COLO829 (cell line): Measurements from ENCODE around the gene SLC46A1.
A peak's percentile ranks its signal among the peaks of the same experiment; 100 is the strongest.

ENCODE experiments used
- DNase-seq: peaks from one replicate; pipeline ENCODE4 v3.0.0; 2012; ENCODE audit warnings: low spot score

Gene SLC46A1

DNA sequence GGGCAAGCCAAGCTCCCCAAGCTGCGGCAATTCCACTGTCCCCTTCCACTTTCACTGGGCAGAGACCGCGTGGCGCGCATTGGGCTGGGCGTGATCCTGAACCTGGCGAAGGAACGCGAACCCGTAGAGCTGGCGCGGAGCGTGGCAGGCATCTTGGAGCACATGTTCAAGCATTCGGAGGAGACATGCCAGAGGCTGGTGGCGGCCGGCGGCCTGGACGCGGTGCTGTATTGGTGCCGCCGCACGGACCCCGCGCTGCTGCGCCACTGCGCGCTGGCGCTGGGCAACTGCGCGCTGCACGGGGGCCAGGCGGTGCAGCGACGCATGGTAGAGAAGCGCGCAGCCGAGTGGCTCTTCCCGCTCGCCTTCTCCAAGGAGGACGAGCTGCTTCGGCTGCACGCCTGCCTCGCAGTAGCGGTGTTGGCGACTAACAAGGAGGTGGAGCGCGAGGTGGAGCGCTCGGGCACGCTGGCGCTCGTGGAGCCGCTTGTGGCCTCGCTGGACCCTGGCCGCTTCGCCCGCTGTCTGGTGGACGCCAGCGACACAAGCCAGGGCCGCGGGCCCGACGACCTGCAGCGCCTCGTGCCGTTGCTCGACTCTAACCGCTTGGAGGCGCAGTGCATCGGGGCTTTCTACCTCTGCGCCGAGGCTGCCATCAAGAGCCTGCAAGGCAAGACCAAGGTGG, 24.7 kb downstream of the SLC46A1 start:
- no peak for DNase-seq

DNA sequence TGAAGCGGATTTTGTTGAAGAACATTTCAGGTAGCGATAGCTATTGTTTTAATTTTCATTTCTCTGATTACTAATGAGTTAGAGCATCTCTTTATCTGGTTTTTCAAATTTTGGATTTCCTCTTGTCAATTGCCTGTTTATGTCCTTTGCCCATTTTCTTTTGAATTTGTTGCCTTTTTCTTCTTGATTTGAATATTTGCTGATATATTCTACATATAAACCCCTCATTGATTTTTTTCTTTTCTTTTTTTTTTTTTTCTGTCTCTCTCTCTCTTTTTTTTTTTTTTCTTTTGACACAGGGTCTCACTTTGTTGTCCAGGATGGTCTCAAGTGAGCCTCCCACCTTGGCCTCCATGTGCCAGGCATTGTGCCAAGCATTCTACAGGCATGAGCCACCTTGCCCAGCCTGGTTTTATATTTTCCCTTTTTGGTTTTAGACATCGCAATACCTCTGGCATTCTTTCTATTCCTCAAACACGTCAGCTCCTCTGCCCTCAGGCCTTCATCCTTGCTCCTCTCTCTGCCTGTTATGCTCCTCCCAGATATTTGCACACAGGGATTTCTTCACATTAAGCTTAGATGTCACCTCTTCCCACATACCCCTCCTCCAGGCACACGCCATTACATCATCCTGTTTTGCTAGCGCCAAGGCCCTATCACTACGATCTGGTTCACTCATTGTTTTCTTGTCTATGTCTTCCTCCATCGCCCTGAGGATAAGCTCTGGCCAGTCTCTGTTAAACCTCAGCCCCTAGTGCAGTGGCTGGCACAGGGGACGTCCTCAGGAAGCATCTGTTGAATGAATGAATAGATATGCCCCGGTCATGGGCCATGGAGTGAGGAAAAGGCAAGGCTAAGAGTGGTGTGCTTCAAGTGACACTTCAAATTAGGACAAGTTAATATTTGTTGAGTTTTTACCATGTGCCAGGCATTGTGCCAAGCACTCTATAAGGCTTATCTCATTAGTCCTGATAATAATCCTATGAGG, 25.9 kb downstream of the SLC46A1 start:
- DNase-seq, result no peak

DNA sequence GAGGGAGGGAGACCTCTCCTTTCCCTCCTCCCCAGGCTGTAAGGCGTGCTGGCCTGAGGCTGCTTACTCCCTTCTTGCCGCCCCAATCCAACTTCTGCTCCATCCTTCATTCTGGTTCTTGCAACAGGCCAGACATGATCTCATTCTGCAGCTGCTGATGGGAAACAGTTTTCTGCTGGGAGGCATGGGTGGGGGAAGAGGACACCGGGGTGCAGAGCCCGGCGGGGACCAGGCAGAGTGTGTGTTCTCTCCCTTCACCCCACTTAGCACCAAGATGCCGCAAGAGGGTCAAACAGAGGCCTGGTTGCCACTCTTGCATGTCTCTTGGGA, 33.1 kb downstream of the SLC46A1 start:
- DNase-seq, result no peak

- no peak for DNase-seq
These were observed 33.6 kb downstream of the SLC46A1 start for GRCh38 chr17:28372203-28372944.

DNA sequence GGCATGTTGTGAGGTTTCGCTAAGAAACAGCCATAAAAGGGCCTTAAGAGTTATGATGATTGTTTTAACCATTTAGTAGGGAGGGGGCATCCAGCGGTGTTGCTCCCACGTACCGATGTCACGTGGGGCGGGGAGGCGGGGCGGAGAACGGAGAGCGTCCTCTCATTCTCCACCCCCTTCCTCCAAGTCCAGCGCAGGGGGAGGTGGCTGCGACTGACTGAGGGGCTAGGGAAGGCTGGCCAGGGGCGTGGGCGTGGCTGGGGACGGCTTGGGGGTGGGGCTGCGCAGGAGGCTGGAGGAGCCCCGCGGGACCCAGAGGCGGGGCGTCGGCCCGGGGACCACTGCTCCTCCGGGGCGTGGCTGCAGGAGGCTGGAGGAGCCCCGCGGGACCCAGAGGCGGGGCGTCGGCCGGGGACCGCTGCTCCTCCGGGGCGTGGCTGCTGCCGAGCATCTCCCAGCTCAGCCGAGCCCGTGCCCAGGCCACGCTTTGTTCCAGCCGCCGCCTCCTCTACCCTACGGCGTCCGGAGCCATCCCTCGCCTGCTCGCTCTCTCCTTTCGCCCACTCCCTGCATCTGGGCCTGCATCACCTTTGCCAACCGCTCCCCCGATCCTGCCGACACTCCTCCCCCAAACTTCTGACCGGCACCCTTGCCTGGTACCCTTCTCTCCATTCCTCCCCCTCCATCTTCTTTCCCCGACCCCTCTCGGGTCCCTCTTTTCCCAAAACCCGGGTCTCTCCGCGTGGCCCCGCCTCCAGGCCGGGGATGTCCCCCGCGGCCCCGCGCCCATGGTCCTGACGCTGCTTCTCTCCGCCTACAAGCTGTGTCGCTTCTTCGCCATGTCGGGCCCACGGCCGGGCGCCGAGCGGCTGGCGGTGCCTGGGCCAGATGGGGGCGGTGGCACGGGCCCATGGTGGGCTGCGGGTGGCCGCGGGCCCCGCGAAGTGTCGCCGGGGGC, 34.5 kb downstream of the SLC46A1 start, which contains the start of gene SARM1:
TSS of gene SARM1 (plus strand) at position 450 of the 958 bp plus-strand sequence. CDS start at position 789, 339 bp downstream.
- peak; percentile 91 for DNase-seq

GRCh38 chr17:28370744-28371103, 35.3 kb downstream of the SLC46A1 start:
- no peak for DNase-seq

GRCh38 chr17:28370035-28370743, 35.8 kb downstream of the SLC46A1 start, which contains the start of gene VTN:
VTN (minus strand) TSS chr17:28370307; CDS start chr17:28370203, 104 bp downstream.
- peak; percentile 29 for DNase-seq

DNA sequence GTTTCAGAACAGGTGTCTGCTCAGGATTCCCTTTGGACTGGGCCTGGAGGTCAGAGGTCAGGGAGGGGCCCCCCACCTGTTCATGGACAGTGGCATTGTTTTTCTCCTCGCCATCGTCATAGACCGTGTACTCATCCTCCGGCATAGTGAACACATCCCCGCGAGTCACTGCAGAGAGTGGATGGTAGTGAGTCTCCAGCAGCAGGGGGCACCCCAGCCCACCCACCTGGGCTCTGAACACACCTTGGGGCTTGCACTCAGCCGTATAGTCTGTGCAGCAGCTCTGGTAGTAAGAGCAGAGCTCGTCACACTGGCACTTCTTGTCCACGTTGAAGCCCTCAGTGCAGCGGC, 36.4 kb downstream of the SLC46A1 start:
- DNase-seq, result no peak

DNA sequence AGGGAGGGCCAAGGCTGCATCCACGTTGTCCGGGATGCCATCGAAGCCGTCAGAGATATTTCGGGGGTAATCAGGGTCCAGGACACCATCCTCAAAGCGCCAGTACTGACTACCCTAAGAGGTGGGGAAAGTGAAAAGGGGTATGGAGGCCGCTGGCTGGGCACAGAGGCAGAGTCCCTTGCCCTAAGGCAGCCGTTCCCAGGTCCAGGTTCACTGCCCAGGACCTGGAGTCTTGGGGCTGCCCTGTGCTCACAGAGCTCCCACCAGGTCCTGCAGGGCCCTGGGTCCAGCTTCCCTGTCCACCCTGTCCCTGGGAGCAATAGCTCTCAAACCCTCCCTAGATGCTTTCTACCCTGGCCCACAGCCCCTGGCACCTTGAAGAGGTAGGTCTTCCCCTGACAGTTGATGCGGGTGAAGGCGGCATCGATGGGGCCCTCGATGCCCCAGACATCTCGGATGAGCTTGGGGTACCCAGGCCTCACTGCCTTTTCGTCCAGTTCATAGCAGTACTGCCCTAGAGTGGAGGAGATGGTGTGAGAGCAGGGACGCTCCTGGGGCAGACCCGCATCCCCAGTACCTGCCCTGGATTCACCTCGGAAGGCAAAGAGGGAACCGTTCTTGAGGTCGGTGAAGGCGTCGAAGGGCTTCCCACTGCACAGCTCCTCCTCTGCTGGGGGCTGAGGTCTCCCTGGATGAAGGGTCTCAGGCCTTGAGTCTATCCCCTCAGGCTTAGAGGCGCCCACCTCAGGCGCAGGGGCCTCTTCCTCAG, 36.9 kb downstream of the SLC46A1 start:
- DNase-seq, result no peak

DNA sequence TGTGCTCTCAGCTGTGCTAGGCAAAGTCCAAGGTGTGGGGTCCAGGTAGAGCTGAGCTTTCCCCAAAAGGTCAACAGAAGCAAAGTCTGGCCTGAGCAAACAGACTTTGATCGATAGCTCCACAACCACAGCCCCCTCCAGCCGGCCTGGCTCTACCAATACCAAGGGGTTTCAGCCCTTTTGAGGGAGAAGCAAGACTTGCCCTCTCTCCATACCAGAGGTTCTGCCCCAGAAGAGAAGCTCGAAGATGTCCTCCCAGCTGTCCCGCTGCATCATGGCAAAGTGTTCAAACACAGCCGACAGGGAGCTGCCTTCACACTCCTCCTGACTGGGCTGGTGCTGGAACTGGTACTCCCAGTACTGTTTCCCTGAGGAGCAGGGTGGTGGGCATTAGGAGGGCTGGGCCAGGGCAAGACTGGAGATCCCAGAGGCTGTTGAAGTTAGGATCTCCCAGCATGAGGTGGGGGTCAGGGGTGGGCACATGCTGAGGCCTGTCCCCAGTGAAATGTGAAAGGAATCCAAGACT, 37.6 kb downstream of the SLC46A1 start:
- DNase-seq, result no peak

DNA sequence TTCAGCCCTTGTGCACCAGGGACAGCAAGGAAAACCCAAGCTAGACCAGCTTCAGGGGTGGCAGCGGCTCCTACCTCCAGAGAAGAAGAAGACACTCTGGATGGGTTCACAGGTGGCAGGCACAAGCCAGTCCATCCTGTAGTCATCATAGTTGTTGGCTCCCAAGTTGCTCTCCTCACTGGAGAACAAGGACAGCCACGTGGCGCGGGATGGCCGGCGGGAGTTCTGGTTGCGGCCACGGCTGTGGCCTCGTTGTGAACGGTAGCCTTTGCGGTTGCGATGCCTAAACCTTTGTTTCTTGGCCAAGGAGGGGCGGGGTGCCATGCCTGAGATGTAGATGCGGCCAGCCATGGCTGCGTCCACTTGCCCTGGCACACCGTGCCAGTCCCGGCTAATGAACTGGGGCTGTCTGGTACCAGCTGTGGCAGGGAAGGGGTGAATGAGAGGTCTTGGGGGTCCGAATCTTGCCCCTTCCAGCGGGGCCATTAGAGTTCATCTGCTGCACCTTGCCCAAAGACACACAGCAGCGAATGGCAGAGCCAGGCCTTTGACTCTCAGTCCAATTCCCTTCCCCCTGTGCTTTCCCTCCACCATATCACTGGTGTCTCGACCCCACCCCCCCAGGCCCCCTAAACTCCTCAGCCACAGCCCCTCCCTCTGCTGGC, 38.2 kb downstream of the SLC46A1 start:
- no peak for DNase-seq

- DNase-seq, result no peak
These were observed 39.4 kb downstream of the SLC46A1 start for GRCh38 chr17:28366605-28367004.

DNA sequence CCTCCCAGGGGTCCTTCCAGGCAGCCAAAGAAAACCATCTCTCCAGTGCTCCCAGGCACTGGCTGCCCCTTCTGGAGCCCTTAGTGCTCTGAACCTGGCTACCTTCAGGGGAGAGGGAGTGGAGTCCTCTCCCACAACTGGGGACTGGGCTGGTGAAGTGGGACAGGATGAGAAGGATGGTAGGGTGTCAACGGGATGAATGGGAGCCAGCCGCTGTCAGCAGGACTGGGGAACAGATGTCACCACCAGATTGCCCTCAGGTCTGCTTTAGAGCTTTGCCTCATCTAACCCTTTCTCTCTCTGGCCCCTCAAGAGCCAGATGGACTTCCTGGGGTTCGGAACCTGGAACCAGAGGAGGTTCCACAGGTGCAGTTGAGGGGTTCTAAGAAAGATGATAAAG, 40.5 kb downstream of the SLC46A1 start:
- no peak for DNase-seq

GRCh38 chr17:28364665-28365363, 41.2 kb downstream of the SLC46A1 start, which contains the start of gene SEBOX:
SEBOX (minus strand) TSS chr17:28365199; CDS start chr17:28365151, 48 bp downstream.
- no peak for DNase-seq

- DNase-seq, result no peak
These were observed 42.0 kb downstream of the SLC46A1 start for GRCh38 chr17:28363776-28364650.

- no peak for DNase-seq
These were observed 42.8 kb downstream of the SLC46A1 start for GRCh38 chr17:28363186-28363585.

DNA sequence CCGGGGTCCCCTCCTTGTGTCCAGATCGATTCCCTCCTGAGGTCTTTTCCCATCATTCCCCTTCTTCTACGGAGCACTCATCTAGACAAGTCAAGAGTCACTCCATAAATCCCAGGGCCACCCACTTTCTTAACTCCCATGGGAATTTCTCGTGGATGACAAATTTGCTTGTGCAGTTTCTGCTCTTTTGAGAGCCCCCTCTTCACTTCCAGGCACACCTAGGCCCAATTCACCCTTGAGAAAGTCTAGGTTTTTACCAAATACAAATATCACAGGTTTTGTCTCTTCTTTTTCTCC, 48.2 kb downstream of the SLC46A1 start:
- no peak for DNase-seq
